H1 (cell line): ENCODE measurements around the gene BIRC5. TPM values are rescaled to one million over a fixed set of nuclear protein-coding genes. Genes with fewer than 3 reads are reported as not detected.

ENCODE experiments used
- CTCF ChIA-PET: fragments of 300-600 bp; sonication (Branson Sonifier 250); formaldehyde crosslinking; loops from one replicate; lab custom pipeline; 2021; ENCODE audit not compliant: partially characterized antibody; lab: Charles Lee
- POLR2A ChIA-PET: fragments of 300-600 bp; sonication (Branson Sonifier 250); formaldehyde crosslinking; loops from one replicate; lab custom pipeline; 2021; ENCODE audit warnings: inconsistent platforms; ENCODE audit not compliant: partially characterized antibody; lab: Charles Lee
- DNase-seq, 2 experiments: peaks; one replicate each; pipeline versions ENCODE4 v3.0.0 to v3.0.0-alpha.2; 2010 to 2022; ENCODE audit warnings: low spot score in 2 of 2, low read depth in 1 of 2, mixed read lengths in 1 of 2
- FAIRE-seq: peaks from 2 replicates; lab custom pipeline; 2011; peaks lifted over from hg19 to GRCh38; lab: Jason Lieb, UNC
- H2AFZ ChIP-seq: 2 replicates; pipeline ENCODE4 v1.8.1; 2012; ENCODE audit warnings: low read length, inconsistent platforms
- H2AK5ac ChIP-seq: 2 replicates; pipeline ENCODE4 v1.6.1; 2013; ENCODE audit warnings: low read depth, low read length
- H2BK120ac ChIP-seq: replicated peaks from 2 replicates; pipeline ENCODE3; 2013; ENCODE audit warnings: low read depth, low read length, inconsistent platforms
- H2BK12ac ChIP-seq: 2 replicates; pipeline ENCODE4 v1.6.1; 2013; ENCODE audit warnings: low read depth, low read length
- H2BK15ac ChIP-seq: 2 replicates; pipeline ENCODE4 v1.6.1; 2013; ENCODE audit warnings: low read length
- H2BK20ac ChIP-seq: 2 replicates; pipeline ENCODE4 v1.6.1; 2013; ENCODE audit warnings: low read length
- H2BK5ac ChIP-seq: 2 replicates; pipeline ENCODE4 v1.6.1; 2013; ENCODE audit warnings: low read depth, low read length
- H3K14ac ChIP-seq: 2 replicates; pipeline ENCODE4 v1.6.1; 2013; ENCODE audit warnings: inconsistent platforms; ENCODE audit not compliant: insufficient read length
- H3K18ac ChIP-seq: 2 replicates; pipeline ENCODE4 v1.6.1; 2013; ENCODE audit warnings: low read length; ENCODE audit errors: extremely low read depth
- H3K23ac ChIP-seq: 2 replicates; pipeline ENCODE4 v1.6.1; 2013; ENCODE audit warnings: inconsistent platforms; ENCODE audit not compliant: insufficient read length
- H3K23me2 ChIP-seq: 2 replicates; pipeline ENCODE4 v1.6.1; 2013; ENCODE audit warnings: low read depth, low read length
- H3K27ac ChIP-seq: 2 replicates; pipeline ENCODE4 v1.6.1; 2011; ENCODE audit warnings: low read depth, low read length, inconsistent platforms
- H3K27me3 ChIP-seq, 4 experiments: replicated peaks in 1 of 4; 1 replicate in 1 of 4; 2 replicates in 3 of 4; pipeline versions ENCODE4 v1.6.1 to v1.8.1; 2011 to 2013; ENCODE audit warnings: low read length in 3 of 4, mild to moderate bottlenecking in 3 of 4, inconsistent platforms in 2 of 4, mixed read lengths in 2 of 4, moderate library complexity in 1 of 4; ENCODE audit not compliant: control insufficient read depth in 3 of 4, insufficient read depth in 3 of 4; ENCODE audit errors: extremely low read depth in 1 of 4
- H3K36me3 ChIP-seq, 4 experiments: 2 replicates each; pipeline versions ENCODE4 v1.6.1 to v1.8.1; 2011 to 2013; ENCODE audit warnings: mild to moderate bottlenecking in 4 of 4, low read length in 3 of 4, moderate library complexity in 2 of 4, control low read depth in 1 of 4, inconsistent platforms in 1 of 4; ENCODE audit not compliant: insufficient read depth in 4 of 4, control insufficient read depth in 2 of 4
- H3K4ac ChIP-seq: replicated peaks from 2 replicates; pipeline ENCODE3; 2013; ENCODE audit warnings: low read length, low read depth, mixed read lengths, inconsistent platforms; ENCODE audit not compliant: insufficient read length
- H3K4me1 ChIP-seq, 4 experiments: replicated peaks in 1 of 4; 1 replicate in 1 of 4; 2 replicates in 3 of 4; pipeline versions ENCODE4 v1.6.1 to v1.8.1; 2011 to 2013; ENCODE audit warnings: low read length in 3 of 4, inconsistent platforms in 2 of 4, mixed read lengths in 1 of 4; ENCODE audit not compliant: insufficient read depth in 4 of 4, control insufficient read depth in 3 of 4
- H3K4me2 ChIP-seq, 2 experiments: 2 replicates each; pipeline versions ENCODE4 v1.6.1 to v1.8.1; 2011 to 2013; ENCODE audit warnings: low read depth in 2 of 2, low read length in 2 of 2, control low read depth in 1 of 2, inconsistent platforms in 1 of 2, mild to moderate bottlenecking in 1 of 2; ENCODE audit not compliant: insufficient read depth in 1 of 2
- H3K4me3 ChIP-seq, 4 experiments: fragments of 200-600, 300-600 bp in 1 of 4; sonication (generic), shearing (Covaris generic), sonication (Bioruptor Twin) in 1 of 4; 2 replicates each; pipeline versions ENCODE4 v1.5.1 to v1.8.1; 2011 to 2016; ENCODE audit warnings: low read length in 4 of 4, low read depth in 3 of 4, control low read depth in 2 of 4, inconsistent platforms in 2 of 4, mild to moderate bottlenecking in 2 of 4, mixed read lengths in 1 of 4, moderate library complexity in 1 of 4; ENCODE audit not compliant: insufficient read depth in 2 of 4; ENCODE audit errors: extremely low read depth in 1 of 4
- H3K56ac ChIP-seq: replicated peaks from 2 replicates; pipeline ENCODE3; 2013; ENCODE audit warnings: low read depth, mild to moderate bottlenecking, mixed read lengths, low read length, inconsistent platforms; ENCODE audit not compliant: insufficient read length
- H3K79me1 ChIP-seq: 2 replicates; pipeline ENCODE4 v1.6.1; 2013; ENCODE audit warnings: low read depth, low read length, control low read depth
- H3K79me2 ChIP-seq, 2 experiments: 2 replicates each; pipeline versions ENCODE4 v1.6.1 to v1.8.1; 2012 to 2013; ENCODE audit warnings: low read length in 2 of 2, mild to moderate bottlenecking in 2 of 2, inconsistent platforms in 1 of 2; ENCODE audit not compliant: insufficient read depth in 2 of 2, control insufficient read depth in 1 of 2
- H3K9ac ChIP-seq, 4 experiments: replicated peaks in 1 of 4; 1 replicate in 1 of 4; 2 replicates in 3 of 4; pipeline versions ENCODE4 v1.6.1 to v1.8.1; 2011 to 2013; ENCODE audit warnings: low read depth in 3 of 4, low read length in 3 of 4, control low read depth in 2 of 4, mild to moderate bottlenecking in 2 of 4, moderate library complexity in 2 of 4, inconsistent platforms in 1 of 4; ENCODE audit errors: extremely low read depth in 1 of 4
- H3K9me3 ChIP-seq, 2 experiments: 2 replicates each; pipeline versions ENCODE4 v1.6.1 to v1.8.1; 2012 to 2013; ENCODE audit warnings: mild to moderate bottlenecking in 2 of 2, moderate library complexity in 2 of 2, control low read depth in 1 of 2, inconsistent platforms in 1 of 2, low read depth in 1 of 2, low read length in 1 of 2, mixed read lengths in 1 of 2; ENCODE audit not compliant: insufficient read depth in 2 of 2
- H4K20me1 ChIP-seq, 2 experiments: replicated peaks in 1 of 2; 2 replicates each; pipeline versions ENCODE3 to v1.8.1; 2011 to 2013; ENCODE audit warnings: inconsistent platforms in 2 of 2, low read length in 2 of 2, mild to moderate bottlenecking in 1 of 2; ENCODE audit not compliant: insufficient read depth in 2 of 2, control insufficient read depth in 1 of 2
- H4K5ac ChIP-seq: 2 replicates; pipeline ENCODE4 v1.6.1; 2013; ENCODE audit warnings: low read length, low read depth, mixed read lengths, inconsistent platforms; ENCODE audit not compliant: insufficient read length
- H4K8ac ChIP-seq: 2 replicates; pipeline ENCODE4 v1.8.0; 2013; ENCODE audit warnings: mild to moderate bottlenecking, moderate library complexity, low read length, inconsistent platforms; ENCODE audit not compliant: insufficient read depth; ENCODE audit errors: extremely low read depth
- H4K91ac ChIP-seq: replicated peaks from 2 replicates; pipeline ENCODE3; 2013; ENCODE audit warnings: low read length, mixed read lengths, inconsistent platforms; ENCODE audit not compliant: insufficient read length
- CEBPB ChIP-seq: IDR thresholded peaks from 2 replicates; pipeline ENCODE4 v1.6.1; 2012; ENCODE audit warnings: low read depth, low read length
- EZH2 ChIP-seq: fragments of 200-600 bp; sonication (generic); IDR thresholded peaks from 2 replicates; pipeline ENCODE4 v1.7.1; 2012; ENCODE audit warnings: low read depth, mild to moderate bottlenecking, moderate library complexity, low read length, inconsistent platforms; ENCODE audit not compliant: severe bottlenecking
- HDAC2 ChIP-seq, 2 experiments: fragments of 300-600 bp in 1 of 2; sonication (generic) in 1 of 2; IDR thresholded peaks; 2 replicates each; pipeline ENCODE4 v1.6.1; 2011 to 2012; ENCODE audit warnings: low read depth in 2 of 2, low read length in 2 of 2, mild to moderate bottlenecking in 2 of 2, moderate library complexity in 2 of 2, borderline replicate concordance in 1 of 2, inconsistent platforms in 1 of 2
- MAFK ChIP-seq: IDR thresholded peaks from 2 replicates; pipeline ENCODE4 v1.6.1; 2012; ENCODE audit warnings: low read depth, mild to moderate bottlenecking, improper control_type of control experiment, low read length
- SAP30 ChIP-seq: fragments of 300-600 bp; sonication (generic); IDR thresholded peaks from 2 replicates; pipeline ENCODE4 v1.7.1; 2012; ENCODE audit warnings: low read length, moderate library complexity, mild to moderate bottlenecking, inconsistent platforms; ENCODE audit not compliant: insufficient read depth, insufficient replicate concordance
- TAF1 ChIP-seq: IDR thresholded peaks from 2 replicates; pipeline ENCODE4 v1.6.1; 2011; ENCODE audit warnings: mild to moderate bottlenecking, low read depth, low read length
- WGBS, 2 experiments: shearing (Covaris generic) in 1 of 2; methylation state at CpG; one replicate each; pipeline versions ENCODE4 v1.1.6 to v1.1.7; 2013 to 2015; ENCODE audit warnings: low lambda C conversion rate in 2 of 2, mixed read lengths in 2 of 2, inconsistent platforms in 1 of 2, low coverage in 1 of 2, missing lambda C conversion rate in 1 of 2; ENCODE audit not compliant: insufficient replicate concordance in 2 of 2, insufficient coverage in 1 of 2, insufficient read length in 1 of 2; ENCODE audit errors: extremely low coverage in 1 of 2, missing lambda C conversion rate in 1 of 2; 5-methylcytosine and 5-hydroxymethylcytosine counted together
- polyA plus RNA-seq, 7 experiments: library from polyadenylated mRNA; depleted of rRNA in 3 of 7; stranded (reverse) in 5 of 7; unstranded in 2 of 7; fragments of >200 nt in 5 of 7; fragments of 200-250 nt in 2 of 7; gene quantifications; 1 replicate in 5 of 7; 2 replicates in 1 of 7; 4 replicates in 1 of 7; pipeline versions ENCODE4 v1.2.1 to v1.2.3, GENCODE V29; 2011 to 2013; ENCODE audit warnings: missing spikeins in 2 of 7, mixed read lengths in 2 of 7
- total RNA-seq: library from RNA; stranded (reverse); fragmentation: NEBNext Ultra II Directional; extraction: Animal tissue kit (Norgen Biotek cat#: 25700); gene quantifications from 2 replicates; pipeline ENCODE4 v1.2.1, GENCODE V29; 2021
- TF ChIP-seq, protein P1 (sequence below), 3 experiments: IDR thresholded peaks; 1 replicate in 2 of 3; 2 replicates in 1 of 3; pipeline versions ENCODE4 v1.5.1 to v1.6.1; 2011; ENCODE audit warnings: low read length in 3 of 3, mild to moderate bottlenecking in 3 of 3, inconsistent platforms in 2 of 3, low read depth in 1 of 3, moderate library complexity in 1 of 3; ENCODE audit not compliant: insufficient read depth in 1 of 3; ENCODE audit errors: control extremely low read depth in 1 of 3

The BIRC5 gene
- total and polyA plus RNA-seq, 2 of the 8 experiments (the other 6 are each of a cell fraction or from before 2014, with no cell fraction given) = 42.2 to 108 TPM

GRCh38 chr17:78185981-78186691 lies 27.9 kb upstream of the BIRC5 start:
- H3K4me2 ChIP-seq = peak overlapping the region; percentile 80 to 84
- peak overlapping the region; percentile 71 to 85 (median 80) for H3K4me3 ChIP-seq
- no peak overlapping the region for H4K91ac ChIP-seq
- ChIA-PET CTCF (interaction anchor here (1.0 to 6.9 kb wide), 15 partner anchors 10 to 59 kb away, joined by 3 to 76 read pairs (median 6); partner anchors contain the start of genes BIRC5 and TMC6), POLR2A (interaction anchor here (0.5 to 7.3 kb wide), 39 partner anchors 11 to 1216 kb away, joined by 3 to 131 read pairs (median 5); partner anchors contain the start of genes BIRC5, TMC6 and TMC8)
- peak overlapping the region in 3 of 4 experiments; percentile 56 to 79 (median 65); a peak in 3 of 7 replicates for H3K9ac ChIP-seq
- no peak overlapping the region for H3K27ac ChIP-seq
- H4K5ac ChIP-seq = no peak overlapping the region
- H3K36me3 ChIP-seq = peaks cover 17 to 44% (median 32%) of the 10 kb centered on the region in 4 experiments
- peak overlapping the region; percentile 29; the same call in 1 of the 2 replicates for H2BK12ac ChIP-seq
- no peak overlapping the region; the same call in 1 of the 2 replicates for H3K18ac ChIP-seq
- H2BK120ac ChIP-seq = no peak overlapping the region
- H4K8ac ChIP-seq = peak overlapping the region; percentile 28; the same call in 1 of the 2 replicates
- H3K4ac ChIP-seq = no peak overlapping the region
- H2BK5ac ChIP-seq = no peak overlapping the region
- no peak overlapping the region for H3K56ac ChIP-seq
- TF ChIP-seq, protein P1, sequence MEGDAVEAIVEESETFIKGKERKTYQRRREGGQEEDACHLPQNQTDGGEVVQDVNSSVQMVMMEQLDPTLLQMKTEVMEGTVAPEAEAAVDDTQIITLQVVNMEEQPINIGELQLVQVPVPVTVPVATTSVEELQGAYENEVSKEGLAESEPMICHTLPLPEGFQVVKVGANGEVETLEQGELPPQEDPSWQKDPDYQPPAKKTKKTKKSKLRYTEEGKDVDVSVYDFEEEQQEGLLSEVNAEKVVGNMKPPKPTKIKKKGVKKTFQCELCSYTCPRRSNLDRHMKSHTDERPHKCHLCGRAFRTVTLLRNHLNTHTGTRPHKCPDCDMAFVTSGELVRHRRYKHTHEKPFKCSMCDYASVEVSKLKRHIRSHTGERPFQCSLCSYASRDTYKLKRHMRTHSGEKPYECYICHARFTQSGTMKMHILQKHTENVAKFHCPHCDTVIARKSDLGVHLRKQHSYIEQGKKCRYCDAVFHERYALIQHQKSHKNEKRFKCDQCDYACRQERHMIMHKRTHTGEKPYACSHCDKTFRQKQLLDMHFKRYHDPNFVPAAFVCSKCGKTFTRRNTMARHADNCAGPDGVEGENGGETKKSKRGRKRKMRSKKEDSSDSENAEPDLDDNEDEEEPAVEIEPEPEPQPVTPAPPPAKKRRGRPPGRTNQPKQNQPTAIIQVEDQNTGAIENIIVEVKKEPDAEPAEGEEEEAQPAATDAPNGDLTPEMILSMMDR (IDR thresholded peaks at IDR 0.05; ENCODE audit: control extremely low read depth in 1 of 3, insufficient read depth in 1 of 3, low read depth in 1 of 3, low read length in 3 of 3) = no peak
- TF ChIP-seq EZH2 (no peak), MAFK (no peak), HDAC2 (IDR thresholded peaks at IDR 0.05; ENCODE audit: borderline replicate concordance in 1 of 2, low read depth in 2 of 2, low read length in 2 of 2) (no peak), TAF1 (no peak), CEBPB (no peak), SAP30 (peak; percentile 73)
- peaks cover 4% of the 10 kb centered on the region for H3K23me2 ChIP-seq
- H3K4me1 ChIP-seq = peaks cover 0 to 13% (median 5%) of the 10 kb centered on the region in 4 experiments; a peak in 6 of 7 replicates
- peaks cover 10 to 11% of the 10 kb centered on the region in 2 experiments for H4K20me1 ChIP-seq
- WGBS, 2 experiments = 60% methylated on average over 10 of the region's 10 CpGs; no CpG with 5 or more reads in 1 of the 2 experiments
- peaks cover 0 to 42% of the 10 kb centered on the region in 2 experiments; a peak in 3 of 4 replicates for H3K79me2 ChIP-seq
- H2AK5ac ChIP-seq = no peak overlapping the region
- no peaks in the 10 kb centered on the region; a peak in 1 of 7 replicates for H3K27me3 ChIP-seq
- DNase-seq (no peak), FAIRE-seq (no peak)
- no peak overlapping the region for H3K23ac ChIP-seq
- H2BK20ac ChIP-seq = no peak overlapping the region
- peaks cover 12% of the 10 kb centered on the region for H3K79me1 ChIP-seq
- H3K14ac ChIP-seq = no peak overlapping the region
- H2BK15ac ChIP-seq = no peak overlapping the region
- no peaks in the 10 kb centered on the region for H3K9me3 ChIP-seq
- H2AFZ ChIP-seq = no peak overlapping the region
